Body of pancreas (tissue), 4 donors: ENCODE measurements around the gene RPTOR. TPM values are rescaled to one million over a fixed set of nuclear protein-coding genes. Genes with fewer than 3 reads are reported as not detected.

Source experiments
- ATAC-seq: fragments of 150-250 bp; one replicate; pipeline ENCODE4 v1.9.1; 2016
- DNase-seq, 4 donors: peaks; one replicate each; pipeline ENCODE4 v3.0.0-alpha.2; 2019
- H3K27ac ChIP-seq, 4 donors: fragments of 200-600 bp; sonication (generic); 1 replicate in 3 of 4; 2 replicates in 1 of 4; pipeline versions ENCODE4 v1.5.1 to v1.6.1; 2016 to 2019; ENCODE audit warnings: mild to moderate bottlenecking in 1 of 4, mixed read lengths in 1 of 4, moderate library complexity in 1 of 4
- H3K27me3 ChIP-seq, 2 donors: fragments of 200-600 bp; sonication (generic); one replicate each; pipeline ENCODE4 v1.6.0; 2016; ENCODE audit warnings: mild to moderate bottlenecking in 1 of 2
- H3K36me3 ChIP-seq, 2 donors: fragments of 200-600 bp; sonication (generic); replicated peaks in 1 of 2; 2 replicates each; pipeline ENCODE4 v1.5.1; 2016; ENCODE audit warnings: low read depth in 2 of 2; ENCODE audit not compliant: insufficient read depth in 1 of 2
- H3K4me1 ChIP-seq: fragments of 200-600 bp; sonication (generic); one replicate; pipeline ENCODE4 v1.6.0; 2016
- H3K4me3 ChIP-seq, 2 donors: fragments of 200-600 bp; sonication (generic); 1 replicate in 1 of 2; 2 replicates in 1 of 2; pipeline ENCODE4 v1.5.1; 2016 to 2019
- H3K9me3 ChIP-seq, 3 donors: fragments of 200-600 bp; sonication (generic); 1 replicate in 2 of 3; 2 replicates in 1 of 3; pipeline ENCODE4 v1.5.1; 2016
- POLR2A ChIP-seq, 3 donors: fragments of 450-650 bp; IDR thresholded peaks; one replicate each; pipeline ENCODE4 v1.6.1; 2016; ENCODE audit warnings: antibody characterized with exemption in 3 of 3, mild to moderate bottlenecking in 2 of 3
- WGBS, 2 donors: methylation state at CpG; one replicate each; pipeline ENCODE4 v1.1.5; 2017; 5-methylcytosine and 5-hydroxymethylcytosine counted together
- intact Hi-C: fragments of 100-400 bp; cut with DNase I; formaldehyde crosslinking; loops from one replicate; pipeline ENCODE4 v1.15.1; 2023
- total RNA-seq, 2 donors: library from RNA; depleted of rRNA; stranded (reverse); fragments of >200 nt; gene quantifications; one replicate each; pipeline ENCODE4 v1.1.0, GENCODE V29; 2016
- TF ChIP-seq, protein P1 (sequence below), 7 experiments: fragments of 450-650 bp in 4 of 7; fragments of 200-600 bp in 3 of 7; sonication (generic) in 3 of 7; IDR thresholded peaks; one replicate each; pipeline ENCODE4 v1.5.1; 2016 to 2019; ENCODE audit warnings: antibody characterized with exemption in 7 of 7

RPTOR gene
- total RNA-seq, 2 donors from 2014 or later = 22.3 to 34.3 TPM

DNA sequence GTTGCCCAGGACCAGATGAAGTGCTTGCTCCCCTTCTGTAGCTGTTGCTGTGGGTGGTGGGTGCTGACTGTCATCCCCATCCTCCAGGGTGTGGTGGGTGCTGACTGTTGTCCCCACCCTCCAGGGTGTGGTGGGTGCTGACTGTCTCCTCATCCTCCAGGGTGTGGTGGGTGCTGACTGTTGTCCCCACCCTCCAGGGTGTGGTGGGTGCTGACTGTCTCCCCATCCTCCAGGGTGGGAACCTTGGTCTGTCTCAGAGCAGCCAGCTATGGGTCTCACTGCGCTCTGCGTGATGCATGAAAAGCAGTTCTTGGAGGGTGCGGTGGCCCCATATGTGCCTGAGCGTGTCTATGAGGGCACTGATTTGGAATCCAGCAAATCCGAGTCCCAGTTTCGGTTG, 163.8 kb downstream of the RPTOR start:
- ATAC-seq (no peak), DNase-seq (no peak)
- TF ChIP-seq, protein P1, sequence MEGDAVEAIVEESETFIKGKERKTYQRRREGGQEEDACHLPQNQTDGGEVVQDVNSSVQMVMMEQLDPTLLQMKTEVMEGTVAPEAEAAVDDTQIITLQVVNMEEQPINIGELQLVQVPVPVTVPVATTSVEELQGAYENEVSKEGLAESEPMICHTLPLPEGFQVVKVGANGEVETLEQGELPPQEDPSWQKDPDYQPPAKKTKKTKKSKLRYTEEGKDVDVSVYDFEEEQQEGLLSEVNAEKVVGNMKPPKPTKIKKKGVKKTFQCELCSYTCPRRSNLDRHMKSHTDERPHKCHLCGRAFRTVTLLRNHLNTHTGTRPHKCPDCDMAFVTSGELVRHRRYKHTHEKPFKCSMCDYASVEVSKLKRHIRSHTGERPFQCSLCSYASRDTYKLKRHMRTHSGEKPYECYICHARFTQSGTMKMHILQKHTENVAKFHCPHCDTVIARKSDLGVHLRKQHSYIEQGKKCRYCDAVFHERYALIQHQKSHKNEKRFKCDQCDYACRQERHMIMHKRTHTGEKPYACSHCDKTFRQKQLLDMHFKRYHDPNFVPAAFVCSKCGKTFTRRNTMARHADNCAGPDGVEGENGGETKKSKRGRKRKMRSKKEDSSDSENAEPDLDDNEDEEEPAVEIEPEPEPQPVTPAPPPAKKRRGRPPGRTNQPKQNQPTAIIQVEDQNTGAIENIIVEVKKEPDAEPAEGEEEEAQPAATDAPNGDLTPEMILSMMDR (IDR thresholded peaks at IDR 0.05) = no peak
- TF ChIP-seq POLR2A (IDR thresholded peaks at IDR 0.05) = no peak
- intact Hi-C loops = no loop called here
- no peak overlapping the region for H3K4me3 ChIP-seq
- H3K4me1 ChIP-seq = peaks cover 8% of the 10 kb centered on the region
- 86 to 97% methylated on average over 4 to 6 of the region's 6 CpGs for WGBS, 2 donors
- H3K27ac ChIP-seq = no peak overlapping the region
- H3K27me3 ChIP-seq = no peaks in the 10 kb centered on the region
- no peaks in the 10 kb centered on the region for H3K36me3 ChIP-seq
- no peaks in the 10 kb centered on the region for H3K9me3 ChIP-seq

DNA sequence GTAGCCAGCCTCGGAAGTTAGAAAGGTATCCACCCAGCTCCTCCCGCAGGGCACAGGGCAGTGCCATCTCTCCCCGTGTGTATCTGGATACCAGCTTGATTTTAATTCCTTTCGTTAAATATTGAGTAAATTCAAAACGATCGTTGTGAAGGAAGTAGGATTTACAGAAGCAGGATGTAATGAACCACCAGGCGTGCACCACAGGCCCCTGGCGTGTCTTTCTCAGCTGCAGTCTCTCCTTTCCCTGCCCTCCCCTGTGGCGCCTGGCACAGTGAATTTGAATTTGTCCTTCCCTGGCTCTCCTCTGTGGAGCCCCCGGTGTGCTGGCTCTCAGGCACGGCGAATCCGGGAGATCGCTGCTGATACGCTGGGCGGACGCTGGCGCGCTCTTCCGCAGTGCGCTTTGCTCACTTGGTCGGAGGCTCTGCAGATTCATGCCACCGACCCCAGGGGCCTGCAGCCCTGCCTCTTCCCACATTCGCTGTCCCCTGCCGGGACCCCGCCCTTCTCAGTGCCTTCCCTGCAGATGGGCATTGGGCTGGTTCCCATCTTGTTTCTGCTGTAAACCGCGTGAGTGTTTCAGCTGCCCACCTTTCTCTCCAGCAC, 164.6 kb downstream of the RPTOR start:
- H3K4me1 ChIP-seq = peaks cover 8% of the 10 kb centered on the region
- intact Hi-C loops = no loop called here
- H3K27ac ChIP-seq = no peak overlapping the region
- H3K4me3 ChIP-seq = no peak overlapping the region
- no peaks in the 10 kb centered on the region for H3K27me3 ChIP-seq
- H3K36me3 ChIP-seq = no peaks in the 10 kb centered on the region
- ATAC-seq (no peak), DNase-seq (no peak)
- H3K9me3 ChIP-seq = no peaks in the 10 kb centered on the region
- 89 to 93% methylated on average over 28 of the region's 28 CpGs for WGBS, 2 donors
- TF ChIP-seq, protein P1 (IDR thresholded peaks at IDR 0.05) = no peak
- TF ChIP-seq POLR2A (IDR thresholded peaks at IDR 0.05) = no peak

DNA sequence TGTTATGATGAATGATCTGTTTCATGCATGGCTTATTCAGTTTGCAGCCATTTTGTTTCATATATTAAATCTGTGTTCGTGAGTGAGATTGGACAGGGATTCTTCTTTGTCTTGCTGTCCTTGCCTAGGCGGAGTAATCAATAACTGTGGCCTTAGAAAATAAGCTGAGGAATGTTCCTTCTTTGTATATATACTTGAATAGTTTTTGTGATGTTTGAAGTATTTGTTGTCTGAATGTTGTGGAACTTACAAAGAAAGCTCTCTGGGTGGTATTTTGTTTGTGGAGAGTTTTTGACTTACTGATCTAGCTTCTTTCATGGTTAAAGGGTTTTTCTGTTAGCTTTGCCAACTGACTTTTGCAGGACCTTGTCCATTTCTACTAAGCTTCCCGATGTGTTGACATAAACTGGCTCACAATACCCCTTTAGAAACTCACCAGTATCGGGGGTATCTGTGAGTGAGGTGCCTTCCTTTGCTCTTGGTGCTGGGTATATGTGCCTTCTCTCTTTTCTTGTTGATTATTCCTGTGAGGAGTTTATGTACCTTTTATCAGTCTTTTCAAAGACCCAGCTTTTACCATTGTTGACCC, 166.2 kb downstream of the RPTOR start:
- DNase-seq = no peak
- peaks cover 8% of the 10 kb centered on the region for H3K4me1 ChIP-seq
- TF ChIP-seq, protein P1 (IDR thresholded peaks at IDR 0.05) = no peak
- TF ChIP-seq POLR2A (IDR thresholded peaks at IDR 0.05) = no peak
- ATAC-seq = no peak
- no peaks in the 10 kb centered on the region for H3K9me3 ChIP-seq
- intact Hi-C loops = no loop called here
- no peaks in the 10 kb centered on the region for H3K27me3 ChIP-seq
- H3K4me3 ChIP-seq = no peak overlapping the region
- 75 to 81% methylated on average over 4 of the region's 4 CpGs for WGBS, 2 donors
- H3K27ac ChIP-seq = no peak overlapping the region
- H3K36me3 ChIP-seq = no peaks in the 10 kb centered on the region

DNA sequence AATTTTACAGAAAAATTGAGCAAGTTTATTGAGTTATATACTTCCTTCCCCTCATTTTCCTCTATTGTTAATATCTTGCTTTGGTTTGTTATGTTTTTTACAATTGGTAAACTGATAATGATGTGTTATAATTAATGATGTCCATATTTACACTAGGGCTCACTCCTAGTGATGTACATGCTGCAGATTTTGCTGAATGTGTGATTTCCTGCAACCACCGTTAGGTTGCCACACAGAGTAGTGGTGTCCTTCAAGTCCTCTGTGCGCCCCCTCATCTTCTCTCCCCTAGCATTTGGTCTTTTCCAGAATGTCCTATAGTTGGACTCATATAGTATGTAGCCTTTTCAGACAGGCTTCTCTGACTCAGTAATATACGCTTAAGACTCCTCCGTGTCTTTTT, 167.5 kb downstream of the RPTOR start:
- Histone ChIP-seq H3K4me1 (no peaks in the 10 kb centered on the region), H3K4me3 (no peak overlapping the region), H3K27me3 (no peaks in the 10 kb centered on the region), H3K36me3 (no peaks in the 10 kb centered on the region), H3K9me3 (no peaks in the 10 kb centered on the region), H3K27ac (no peak overlapping the region)
- WGBS, 2 donors = 93 to 97% methylated on average over 4 of the region's 4 CpGs
- TF ChIP-seq, protein P1 (IDR thresholded peaks at IDR 0.05) = no peak
- TF ChIP-seq POLR2A (IDR thresholded peaks at IDR 0.05) = no peak
- intact Hi-C loops = no loop called here
- DNase-seq = no peak
- no peak for ATAC-seq

DNA sequence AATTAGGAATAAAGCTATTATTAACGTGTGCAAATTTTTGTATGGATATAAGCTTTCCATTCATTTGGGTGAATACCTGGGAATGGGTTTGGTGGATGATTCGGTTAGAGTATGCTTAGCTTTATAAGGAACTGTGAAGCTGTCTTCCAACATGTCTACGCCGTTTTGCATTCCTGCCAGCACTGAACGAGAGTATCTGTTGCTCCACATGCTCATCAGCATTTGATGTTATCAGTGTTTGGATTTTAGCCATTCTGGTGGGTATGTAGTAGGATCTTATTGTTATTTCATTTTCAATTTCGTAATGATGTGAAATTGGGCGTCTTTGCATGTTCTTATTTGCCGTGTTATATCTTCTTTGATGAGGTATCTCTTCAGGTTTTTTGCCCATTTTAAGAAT, 168.0 kb downstream of the RPTOR start:
- WGBS, 2 donors = 81 to 91% methylated on average over 8 of the region's 8 CpGs
- ATAC-seq (no peak), DNase-seq (no peak)
- no peak overlapping the region for H3K4me3 ChIP-seq
- H3K9me3 ChIP-seq = no peaks in the 10 kb centered on the region
- no peaks in the 10 kb centered on the region for H3K27me3 ChIP-seq
- intact Hi-C loops = no loop called here
- H3K36me3 ChIP-seq = no peaks in the 10 kb centered on the region
- no peaks in the 10 kb centered on the region for H3K4me1 ChIP-seq
- no peak for TF ChIP-seq POLR2A (IDR thresholded peaks at IDR 0.05)
- TF ChIP-seq, protein P1 (IDR thresholded peaks at IDR 0.05) = no peak
- H3K27ac ChIP-seq = no peak overlapping the region
